OCI-LY1 (cell line): ENCODE data around the gene APOBEC2.

Experiments
- H2AFZ ChIP-seq: fragments of 200-600 bp; sonication (generic), shearing (Covaris generic); 2 replicates; pipeline ENCODE4 v1.6.0; 2014; ENCODE audit warnings: antibody characterized with exemption, mild to moderate bottlenecking, low read length
- H3F3A ChIP-seq: fragments of 200-600 bp; sonication (generic), shearing (Covaris generic); 2 replicates; pipeline ENCODE4 v1.6.0; 2014; ENCODE audit warnings: mild to moderate bottlenecking, antibody characterized with exemption, low read length, moderate library complexity; ENCODE audit not compliant: insufficient read depth
- H3K27ac ChIP-seq: fragments of 200-600 bp; sonication (generic); 2 replicates; pipeline ENCODE4 v1.5.1; 2014; ENCODE audit warnings: low read length, mixed run types, mild to moderate bottlenecking, low read depth; ENCODE audit not compliant: poor library complexity, severe bottlenecking
- H3K27me3 ChIP-seq: fragments of 200-600 bp; sonication (generic); 2 replicates; pipeline ENCODE4 v1.6.0; 2014; ENCODE audit warnings: antibody characterized with exemption, mild to moderate bottlenecking, low read length, moderate library complexity; ENCODE audit not compliant: insufficient read depth
- H3K36me3 ChIP-seq: fragments of 200-600 bp; sonication (generic); 2 replicates; pipeline ENCODE4 v1.6.1; 2014; ENCODE audit warnings: mild to moderate bottlenecking, antibody characterized with exemption, low read length, moderate library complexity, mixed read lengths; ENCODE audit not compliant: insufficient read depth
- H3K4me1 ChIP-seq: fragments of 200-600 bp; sonication (generic); 2 replicates; pipeline ENCODE4 v1.5.1; 2014; ENCODE audit warnings: mild to moderate bottlenecking, low read length, moderate library complexity; ENCODE audit not compliant: insufficient read depth, severe bottlenecking
- H3K4me2 ChIP-seq: fragments of 200-600 bp; sonication (generic), shearing (Covaris generic); 2 replicates; pipeline ENCODE4 v1.6.1; 2014; ENCODE audit warnings: low read length
- H3K4me3 ChIP-seq: fragments of 200-600 bp; sonication (generic); 2 replicates; pipeline ENCODE4 v1.5.1; 2014; ENCODE audit warnings: low read length, low read depth, mild to moderate bottlenecking, mixed read lengths; ENCODE audit not compliant: poor library complexity, severe bottlenecking
- H3K79me2 ChIP-seq: fragments of 200-600 bp; shearing (Covaris generic); 2 replicates; pipeline ENCODE4 v1.6.1; 2016; ENCODE audit warnings: mixed run types, low read length, mixed read lengths; ENCODE audit not compliant: insufficient read depth
- H3K9ac ChIP-seq: fragments of 200-600 bp; sonication (generic), shearing (Covaris generic); 2 replicates; pipeline ENCODE4 v1.6.1; 2014; ENCODE audit warnings: mild to moderate bottlenecking, low read length, mixed read lengths
- H3K9me2 ChIP-seq: fragments of 200-600 bp; sonication (generic), shearing (Covaris generic); 2 replicates; pipeline ENCODE4 v1.6.1; 2014; ENCODE audit warnings: low read depth, mild to moderate bottlenecking, low read length, mixed read lengths
- H3K9me3 ChIP-seq: fragments of 200-600 bp; shearing (Covaris generic); 2 replicates; pipeline ENCODE4 v1.6.1; 2014; ENCODE audit warnings: low read length, mixed read lengths
- H4K20me1 ChIP-seq: fragments of 200-600 bp; sonication (generic), shearing (Covaris generic); 2 replicates; pipeline ENCODE4 v1.6.0; 2016; ENCODE audit warnings: mild to moderate bottlenecking, low read length; ENCODE audit not compliant: insufficient read depth
- EZH2 ChIP-seq: fragments of 200-600 bp; sonication (generic), shearing (Covaris generic); IDR thresholded peaks from 2 replicates; pipeline ENCODE4 v1.8.0; 2017; ENCODE audit warnings: borderline replicate concordance, mixed run types, mild to moderate bottlenecking, antibody characterized with exemption, low read length, moderate library complexity, mixed read lengths
- TF ChIP-seq, protein P1 (sequence below): fragments of 200-600 bp; sonication (generic), shearing (Covaris generic); IDR thresholded peaks from 2 replicates; pipeline ENCODE4 v1.5.1; 2017; ENCODE audit warnings: mild to moderate bottlenecking, antibody characterized with exemption, low read length, moderate library complexity, mixed read lengths

APOBEC2 gene

DNA sequence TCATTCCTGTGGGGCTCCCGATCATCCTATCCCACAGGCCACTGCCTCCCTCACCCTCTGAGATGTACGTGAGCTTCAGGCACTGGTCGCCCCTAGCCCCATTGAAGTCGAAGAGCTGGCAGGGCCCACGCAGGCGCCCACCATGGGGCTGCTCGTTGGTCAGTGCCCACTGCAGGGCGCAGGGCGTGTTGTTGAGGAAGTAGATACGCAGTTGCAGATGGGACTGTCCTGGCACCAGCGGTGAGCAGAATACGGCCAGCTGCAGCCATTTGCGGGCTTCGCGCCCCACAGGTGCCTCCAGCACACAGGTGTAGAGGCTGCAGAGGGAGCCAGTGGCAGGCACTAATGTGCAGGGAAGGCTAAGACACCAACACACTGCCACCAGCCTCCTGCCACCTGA lies 20.2 kb upstream of the APOBEC2 start:
- Histone ChIP-seq H3K9ac (no peak overlapping the region), H3K4me1 (peaks cover 11% of the 10 kb centered on the region), H3K79me2 (no peaks in the 10 kb centered on the region), H3K27me3 (no peaks in the 10 kb centered on the region; the same call in 1 of the 2 replicates), H3K9me3 (no peaks in the 10 kb centered on the region), H4K20me1 (no peaks in the 10 kb centered on the region), H2AFZ (no peak overlapping the region), H3K36me3 (no peaks in the 10 kb centered on the region), H3K9me2 (no peaks in the 10 kb centered on the region), H3F3A (no peaks in the 10 kb centered on the region), H3K27ac (no peak overlapping the region), H3K4me3 (no peak overlapping the region), H3K4me2 (no peak overlapping the region)
- TF ChIP-seq, protein P1, sequence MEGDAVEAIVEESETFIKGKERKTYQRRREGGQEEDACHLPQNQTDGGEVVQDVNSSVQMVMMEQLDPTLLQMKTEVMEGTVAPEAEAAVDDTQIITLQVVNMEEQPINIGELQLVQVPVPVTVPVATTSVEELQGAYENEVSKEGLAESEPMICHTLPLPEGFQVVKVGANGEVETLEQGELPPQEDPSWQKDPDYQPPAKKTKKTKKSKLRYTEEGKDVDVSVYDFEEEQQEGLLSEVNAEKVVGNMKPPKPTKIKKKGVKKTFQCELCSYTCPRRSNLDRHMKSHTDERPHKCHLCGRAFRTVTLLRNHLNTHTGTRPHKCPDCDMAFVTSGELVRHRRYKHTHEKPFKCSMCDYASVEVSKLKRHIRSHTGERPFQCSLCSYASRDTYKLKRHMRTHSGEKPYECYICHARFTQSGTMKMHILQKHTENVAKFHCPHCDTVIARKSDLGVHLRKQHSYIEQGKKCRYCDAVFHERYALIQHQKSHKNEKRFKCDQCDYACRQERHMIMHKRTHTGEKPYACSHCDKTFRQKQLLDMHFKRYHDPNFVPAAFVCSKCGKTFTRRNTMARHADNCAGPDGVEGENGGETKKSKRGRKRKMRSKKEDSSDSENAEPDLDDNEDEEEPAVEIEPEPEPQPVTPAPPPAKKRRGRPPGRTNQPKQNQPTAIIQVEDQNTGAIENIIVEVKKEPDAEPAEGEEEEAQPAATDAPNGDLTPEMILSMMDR = no peak
- TF ChIP-seq EZH2 = no peak

DNA sequence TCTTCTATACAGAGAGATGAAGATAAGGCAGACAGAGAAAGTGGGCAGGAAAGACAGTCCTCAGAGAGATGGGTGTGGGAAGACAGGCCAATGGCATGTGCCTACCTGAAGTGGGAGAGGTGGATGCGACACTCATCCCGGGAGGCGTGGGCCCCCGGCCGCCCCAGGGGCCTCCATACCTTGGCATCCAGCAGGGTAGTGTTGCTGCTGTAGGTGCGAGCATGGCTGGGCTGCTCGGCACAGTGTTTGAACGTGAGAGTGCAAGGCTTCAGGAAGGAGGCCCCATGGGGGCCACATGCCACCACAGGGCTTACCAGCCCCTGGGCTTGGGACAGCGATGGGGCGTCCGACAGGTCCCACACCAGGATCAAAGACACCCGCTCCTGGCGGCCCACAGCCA lies 19.2 kb upstream of the APOBEC2 start:
- H4K20me1 ChIP-seq = no peaks in the 10 kb centered on the region
- no peak for TF ChIP-seq EZH2
- TF ChIP-seq, protein P1 = no peak

DNA sequence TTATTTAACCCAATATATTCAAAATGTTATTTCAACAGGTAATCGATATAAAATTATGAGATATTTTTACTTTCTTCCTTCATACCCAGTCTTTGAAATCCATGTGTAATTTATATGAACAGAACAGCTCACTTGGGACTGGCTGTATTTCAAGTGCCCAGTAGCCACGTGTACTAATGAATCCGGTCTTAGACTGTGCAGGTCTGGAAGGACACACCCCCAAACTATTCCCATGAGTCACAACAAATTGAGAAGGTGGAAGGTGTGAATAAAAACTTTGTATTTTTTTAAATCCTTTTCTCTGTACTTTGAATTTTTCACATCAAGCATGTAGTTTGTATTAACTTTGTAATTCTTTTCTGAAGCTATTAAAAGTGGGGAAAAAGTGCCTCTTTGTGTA lies 16.8 kb upstream of the APOBEC2 start:
- H3K36me3 ChIP-seq = no peaks in the 10 kb centered on the region
- H3K9ac ChIP-seq = no peak overlapping the region
- H3K79me2 ChIP-seq = no peaks in the 10 kb centered on the region
- no peak overlapping the region for H3K4me3 ChIP-seq
- no peaks in the 10 kb centered on the region for H3K27me3 ChIP-seq
- no peak overlapping the region for H2AFZ ChIP-seq
- H3K9me2 ChIP-seq = no peaks in the 10 kb centered on the region
- H3K4me1 ChIP-seq = no peaks in the 10 kb centered on the region
- TF ChIP-seq, protein P1 = no peak
- TF ChIP-seq EZH2 = no peak
- no peaks in the 10 kb centered on the region for H3F3A ChIP-seq
- H3K4me2 ChIP-seq = no peak overlapping the region
- no peaks in the 10 kb centered on the region for H4K20me1 ChIP-seq
- no peak overlapping the region for H3K27ac ChIP-seq
- H3K9me3 ChIP-seq = no peaks in the 10 kb centered on the region

More for the DNA sequence above, 19.2 kb upstream of the APOBEC2 start:
- Histone ChIP-seq H3K4me1 (peaks cover 2% of the 10 kb centered on the region), H3K9ac (no peak overlapping the region), H3K27ac (no peak overlapping the region), H3K36me3 (no peaks in the 10 kb centered on the region), H3K4me3 (no peak overlapping the region), H3K9me3 (no peaks in the 10 kb centered on the region), H3K9me2 (no peaks in the 10 kb centered on the region), H2AFZ (no peak overlapping the region), H3K4me2 (no peak overlapping the region), H3K27me3 (no peaks in the 10 kb centered on the region; the same call in 1 of the 2 replicates), H3K79me2 (no peaks in the 10 kb centered on the region), H3F3A (no peaks in the 10 kb centered on the region)
